Smooth muscle cell (in vitro differentiated cells): ENCODE measurements around the gene GABRG3. TPM values are rescaled to one million over a fixed set of nuclear protein-coding genes. Genes with fewer than 3 reads are reported as not detected.
A peak's percentile ranks its signal among the peaks of the same experiment; 100 is the strongest.

ENCODE experiments used
- DNase-seq: peaks from one replicate; lab custom pipeline; 2025; ENCODE audit not compliant: unreplicated experiment; lab: John Stamatoyannopoulos, UW
- H2AFZ ChIP-seq: fragments of 200-600 bp; sonication (generic); 2 replicates; pipeline ENCODE4 v1.6.0; 2016; ENCODE audit warnings: antibody characterized with exemption, low read depth, mild to moderate bottlenecking
- H3F3A ChIP-seq: fragments of 200-600 bp; sonication (generic); 2 replicates; pipeline ENCODE4 v1.6.0; 2017; ENCODE audit warnings: antibody characterized with exemption, low read depth
- H3K27ac ChIP-seq: fragments of 200-600 bp; sonication (generic); 2 replicates; pipeline ENCODE4 v1.5.1; 2016; ENCODE audit warnings: low read depth, mild to moderate bottlenecking
- H3K27me3 ChIP-seq: fragments of 200-600 bp; sonication (generic); 2 replicates; pipeline ENCODE4 v1.6.1; 2016; ENCODE audit warnings: low read depth, mild to moderate bottlenecking
- H3K36me3 ChIP-seq: fragments of 200-600 bp; sonication (generic); 2 replicates; pipeline ENCODE4 v1.5.1; 2016; ENCODE audit warnings: low read depth
- H3K4me1 ChIP-seq: fragments of 200-600 bp; sonication (generic); 2 replicates; pipeline ENCODE4 v1.5.1; 2016; ENCODE audit warnings: low read depth
- H3K4me2 ChIP-seq: fragments of 200-600 bp; sonication (generic); 2 replicates; pipeline ENCODE4 v1.6.0; 2016; ENCODE audit warnings: mild to moderate bottlenecking
- H3K4me3 ChIP-seq: fragments of 200-600 bp; sonication (generic); 2 replicates; pipeline ENCODE4 v1.5.1; 2016; ENCODE audit warnings: mild to moderate bottlenecking
- H3K79me2 ChIP-seq: fragments of 200-600 bp; sonication (generic); 2 replicates; pipeline ENCODE4 v1.6.0; 2016; ENCODE audit warnings: low read depth, mild to moderate bottlenecking
- H3K9ac ChIP-seq: fragments of 200-600 bp; sonication (generic); 2 replicates; pipeline ENCODE4 v1.6.0; 2016; ENCODE audit warnings: low read depth
- H3K9me3 ChIP-seq: fragments of 200-600 bp; sonication (generic); replicated peaks from 2 replicates; pipeline ENCODE4 v1.5.1; 2016; ENCODE audit warnings: low read depth
- H4K20me1 ChIP-seq: fragments of 200-600 bp; sonication (generic); 2 replicates; pipeline ENCODE4 v1.6.0; 2016; ENCODE audit warnings: low read depth
- WGBS: methylation state at CpG from one replicate; pipeline ENCODE4 v1.1.7; 2016; ENCODE audit warnings: low lambda C conversion rate; 5-methylcytosine and 5-hydroxymethylcytosine counted together
- polyA plus RNA-seq: library from polyadenylated mRNA; unstranded; fragments of >200 nt; fragmentation: Nextera tagmentation; extraction: Ambion mirVana; gene quantifications from 2 replicates; pipeline ENCODE4 v1.2.1, GENCODE V29; 2016
- total RNA-seq: library from RNA; depleted of rRNA; stranded (reverse); fragments of >200 nt; gene quantifications from 2 replicates; pipeline ENCODE4 v1.2.3, GENCODE V29; 2014
- TF ChIP-seq, protein P1 (sequence below): fragments of 200-600 bp; sonication (generic); IDR thresholded peaks from 2 replicates; pipeline ENCODE4 v1.5.1; 2017; ENCODE audit warnings: borderline replicate concordance, mild to moderate bottlenecking, antibody characterized with exemption; ENCODE audit not compliant: insufficient read depth, poor library complexity, severe bottlenecking

GABRG3 gene
- total and polyA plus RNA-seq, 2 experiments from 2014 or later, result under 0.01 TPM; not detected in 1

DNA sequence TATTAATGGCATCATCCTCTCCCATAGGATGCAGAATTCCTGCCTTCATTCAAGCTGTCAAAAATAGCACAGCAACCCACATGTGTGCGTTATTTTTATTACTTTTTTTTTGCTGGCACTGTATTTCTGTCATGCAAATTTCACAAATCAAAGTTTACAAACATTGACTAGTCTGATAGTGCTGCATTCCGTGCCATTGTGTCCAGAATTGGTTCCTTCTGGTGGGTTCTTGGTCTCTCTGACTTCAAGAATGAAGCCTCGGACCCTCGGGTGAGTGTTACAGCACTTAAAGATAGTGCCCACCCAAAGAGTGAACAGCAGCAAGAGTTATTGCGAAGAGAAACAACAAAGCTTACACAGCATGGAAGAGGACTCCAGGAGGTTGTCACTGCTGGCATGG is 490.2 kb downstream of the GABRG3 start:
- Histone ChIP-seq H3K4me3 (no peak overlapping the region), H3K9me3 (no peaks in the 10 kb centered on the region), H2AFZ (no peak overlapping the region), H3K79me2 (no peaks in the 10 kb centered on the region), H3F3A (no peaks in the 10 kb centered on the region), H3K9ac (no peak overlapping the region), H3K27me3 (no peaks in the 10 kb centered on the region), H3K36me3 (no peaks in the 10 kb centered on the region), H3K4me2 (no peak overlapping the region), H4K20me1 (no peaks in the 10 kb centered on the region), H3K4me1 (no peaks in the 10 kb centered on the region), H3K27ac (no peak overlapping the region)
- no peak for DNase-seq
- 96% methylated on average over 5 of the region's 5 CpGs for WGBS
- TF ChIP-seq, protein P1, sequence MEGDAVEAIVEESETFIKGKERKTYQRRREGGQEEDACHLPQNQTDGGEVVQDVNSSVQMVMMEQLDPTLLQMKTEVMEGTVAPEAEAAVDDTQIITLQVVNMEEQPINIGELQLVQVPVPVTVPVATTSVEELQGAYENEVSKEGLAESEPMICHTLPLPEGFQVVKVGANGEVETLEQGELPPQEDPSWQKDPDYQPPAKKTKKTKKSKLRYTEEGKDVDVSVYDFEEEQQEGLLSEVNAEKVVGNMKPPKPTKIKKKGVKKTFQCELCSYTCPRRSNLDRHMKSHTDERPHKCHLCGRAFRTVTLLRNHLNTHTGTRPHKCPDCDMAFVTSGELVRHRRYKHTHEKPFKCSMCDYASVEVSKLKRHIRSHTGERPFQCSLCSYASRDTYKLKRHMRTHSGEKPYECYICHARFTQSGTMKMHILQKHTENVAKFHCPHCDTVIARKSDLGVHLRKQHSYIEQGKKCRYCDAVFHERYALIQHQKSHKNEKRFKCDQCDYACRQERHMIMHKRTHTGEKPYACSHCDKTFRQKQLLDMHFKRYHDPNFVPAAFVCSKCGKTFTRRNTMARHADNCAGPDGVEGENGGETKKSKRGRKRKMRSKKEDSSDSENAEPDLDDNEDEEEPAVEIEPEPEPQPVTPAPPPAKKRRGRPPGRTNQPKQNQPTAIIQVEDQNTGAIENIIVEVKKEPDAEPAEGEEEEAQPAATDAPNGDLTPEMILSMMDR, result no peak

DNA sequence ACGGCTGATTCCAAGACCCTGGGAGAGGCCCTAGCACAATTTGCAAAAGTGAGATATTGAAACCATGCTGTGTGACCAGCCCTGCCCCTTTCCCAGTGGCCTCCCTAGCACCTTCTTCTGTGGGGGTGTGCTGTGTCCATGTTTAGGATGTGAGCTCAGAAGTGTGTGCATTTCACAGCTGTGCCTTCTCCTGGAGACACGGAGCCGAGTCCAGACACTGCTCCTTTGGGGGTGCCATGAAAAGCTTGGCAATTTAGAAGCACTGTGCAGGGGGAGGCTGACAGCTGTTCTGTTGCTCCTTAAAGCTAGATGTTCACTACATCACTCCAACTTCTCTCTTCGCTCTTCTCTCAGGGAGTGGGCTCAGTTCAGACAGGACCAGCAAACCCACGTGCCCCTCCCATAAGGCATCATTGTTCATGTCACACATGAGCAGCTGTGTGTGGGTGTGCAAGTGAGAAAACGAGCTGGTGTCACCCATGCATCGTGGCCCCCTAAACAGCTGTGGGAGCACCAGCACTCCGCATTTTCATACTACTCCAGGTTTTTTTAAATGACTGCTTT is 492.6 kb downstream of the GABRG3 start:
- no peaks in the 10 kb centered on the region for H3K36me3 ChIP-seq
- H2AFZ ChIP-seq, result no peak overlapping the region
- no peaks in the 10 kb centered on the region for H3K4me1 ChIP-seq
- no peak overlapping the region for H3K4me3 ChIP-seq
- H3K9me3 ChIP-seq, result no peaks in the 10 kb centered on the region
- TF ChIP-seq, protein P1, result no peak
- no peaks in the 10 kb centered on the region for H3K27me3 ChIP-seq
- H3K4me2 ChIP-seq, result no peak overlapping the region
- no peaks in the 10 kb centered on the region for H3K79me2 ChIP-seq
- no peaks in the 10 kb centered on the region for H3F3A ChIP-seq
- WGBS, result 91% methylated on average over 8 of the region's 8 CpGs
- no peaks in the 10 kb centered on the region for H4K20me1 ChIP-seq
- no peak overlapping the region for H3K9ac ChIP-seq
- DNase-seq, result no peak
- no peak overlapping the region for H3K27ac ChIP-seq

GRCh38 chr15:27464941-27465612 is 494.1 kb downstream of the GABRG3 start:
- Histone ChIP-seq H3F3A (no peaks in the 10 kb centered on the region), H2AFZ (peak overlapping the region; percentile 27), H3K4me1 (no peaks in the 10 kb centered on the region), H3K4me3 (no peak overlapping the region), H3K4me2 (no peak overlapping the region), H4K20me1 (no peaks in the 10 kb centered on the region), H3K27me3 (no peaks in the 10 kb centered on the region), H3K9ac (no peak overlapping the region), H3K79me2 (no peaks in the 10 kb centered on the region), H3K27ac (no peak overlapping the region), H3K36me3 (no peaks in the 10 kb centered on the region), H3K9me3 (no peaks in the 10 kb centered on the region)
- 66% methylated on average over 10 of the region's 10 CpGs for WGBS
- no peak for DNase-seq
- TF ChIP-seq, protein P1, result no peak

- H3K9me3 ChIP-seq, result no peaks in the 10 kb centered on the region
- no peaks in the 10 kb centered on the region for H3K4me1 ChIP-seq
- no peak overlapping the region for H3K9ac ChIP-seq
- H3K36me3 ChIP-seq, result no peaks in the 10 kb centered on the region
- H3K4me2 ChIP-seq, result no peak overlapping the region
- no peak overlapping the region for H2AFZ ChIP-seq
- H3K4me3 ChIP-seq, result no peak overlapping the region
- H3K79me2 ChIP-seq, result no peaks in the 10 kb centered on the region
- TF ChIP-seq, protein P1, result no peak
- H3F3A ChIP-seq, result no peaks in the 10 kb centered on the region
- H4K20me1 ChIP-seq, result no peaks in the 10 kb centered on the region
- 100% methylated on average over 2 of the region's 2 CpGs for WGBS
- no peaks in the 10 kb centered on the region for H3K27me3 ChIP-seq
- no peak for DNase-seq
- H3K27ac ChIP-seq, result no peak overlapping the region
Measured at GRCh38 chr15:27466758-27467157, 495.8 kb downstream of the GABRG3 start.
